HUES6 (cell line): Measurements from ENCODE around the gene PHOSPHO2.
A peak's percentile ranks its signal among the peaks of the same experiment; 100 is the strongest.
"Not testable (repeated sequence)": the region's sequence is repeated elsewhere in the genome, so short reads cannot be mapped to it uniquely, and the experiment has no call there.

ENCODE experiments used
- H3K27ac ChIP-seq: 2 replicates; pipeline ENCODE4 v1.7.0; 2013; ENCODE audit warnings: low read depth, mild to moderate bottlenecking, low read length, inconsistent platforms
- H3K27me3 ChIP-seq: 2 replicates; pipeline ENCODE4 v1.6.1; 2013; ENCODE audit warnings: low read length; ENCODE audit not compliant: control insufficient read depth, insufficient read depth
- H3K36me3 ChIP-seq: 2 replicates; pipeline ENCODE4 v1.6.1; 2013; ENCODE audit warnings: low read length; ENCODE audit not compliant: control insufficient read depth, insufficient read depth
- H3K4me1 ChIP-seq: 2 replicates; pipeline ENCODE4 v1.6.1; 2013; ENCODE audit warnings: low read length; ENCODE audit not compliant: control insufficient read depth, insufficient read depth
- H3K4me3 ChIP-seq: 2 replicates; pipeline ENCODE4 v1.5.1; 2013; ENCODE audit warnings: low read depth, low read length
- H3K9ac ChIP-seq: one replicate; pipeline ENCODE4 v1.6.1; 2013; ENCODE audit warnings: mild to moderate bottlenecking, low read length
- H3K9me3 ChIP-seq: 2 replicates; pipeline ENCODE4 v1.6.1; 2013; ENCODE audit warnings: low read depth, low read length; ENCODE audit not compliant: control insufficient read depth, insufficient read depth

PHOSPHO2 gene

GRCh38 chr2:169684135-169684565 lies 10.1 kb upstream of the PHOSPHO2 start:
- no peaks in the 10 kb centered on the region for H3K27me3 ChIP-seq
- H3K9me3 ChIP-seq = peaks cover 6% of the 10 kb centered on the region; the same call in 1 of the 2 replicates
- no peak overlapping the region for H3K27ac ChIP-seq
- H3K4me3 ChIP-seq = no peak overlapping the region
- no peaks in the 10 kb centered on the region for H3K36me3 ChIP-seq
- peaks cover 15% of the 10 kb centered on the region for H3K4me1 ChIP-seq
- no peak overlapping the region for H3K9ac ChIP-seq

GRCh38 chr2:169684712-169685111 lies 9.6 kb upstream of the PHOSPHO2 start:
- H3K36me3 ChIP-seq, H3K27me3 ChIP-seq, H3K9me3 ChIP-seq, H3K9ac ChIP-seq, H3K27ac ChIP-seq, H3K4me3 ChIP-seq: not testable (repeated sequence)
- peaks cover 15% of the 10 kb centered on the region for H3K4me1 ChIP-seq

DNA sequence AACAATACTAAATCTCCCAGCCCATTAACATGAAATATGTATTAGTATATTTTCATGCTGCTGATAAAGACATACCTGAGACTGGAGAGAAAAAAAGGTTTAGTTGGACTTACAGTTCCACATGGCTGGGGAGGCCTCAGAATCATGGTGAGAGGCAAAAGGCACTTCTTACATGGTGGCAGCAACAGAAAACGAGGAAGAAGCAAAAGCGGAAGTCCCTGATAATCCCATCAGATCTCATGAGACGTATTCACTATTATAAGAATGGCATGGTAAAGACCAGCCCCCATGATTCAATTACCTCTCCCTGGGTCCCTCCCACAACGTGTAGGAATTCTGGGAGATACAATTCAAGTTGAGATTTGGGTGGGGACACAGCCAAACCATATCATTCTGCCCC lies 7.4 kb upstream of the PHOSPHO2 start:
- not testable (repeated sequence) for H3K36me3 ChIP-seq, H3K27me3 ChIP-seq, H3K9ac ChIP-seq, H3K4me3 ChIP-seq, H3K27ac ChIP-seq, H3K9me3 ChIP-seq
- H3K4me1 ChIP-seq = peaks cover 15% of the 10 kb centered on the region

DNA sequence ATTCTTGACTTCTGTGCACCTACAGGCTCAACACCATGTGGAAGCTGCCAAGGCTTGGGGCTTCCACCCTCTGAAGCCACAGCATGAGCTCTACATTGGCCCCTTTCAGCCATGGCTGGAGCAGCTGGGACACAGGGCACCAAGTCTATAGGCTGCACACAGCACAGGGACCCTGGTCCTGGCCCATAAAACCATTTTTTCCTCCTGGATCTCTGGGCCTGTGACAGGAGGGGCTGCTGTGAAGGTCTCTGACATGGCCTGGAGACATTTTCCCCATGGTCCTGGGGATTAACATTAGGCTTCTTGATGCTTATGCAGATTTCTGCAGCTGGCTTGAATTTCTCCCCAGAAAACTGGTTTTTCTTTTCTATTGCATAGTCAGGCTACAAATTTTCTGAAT lies 6.3 kb upstream of the PHOSPHO2 start:
- not testable (repeated sequence) for H3K36me3 ChIP-seq, H3K9me3 ChIP-seq, H3K4me3 ChIP-seq, H3K27ac ChIP-seq, H3K4me1 ChIP-seq, H3K27me3 ChIP-seq, H3K9ac ChIP-seq

GRCh38 chr2:169690958-169691357 lies 3.3 kb upstream of the PHOSPHO2 start:
- Histone ChIP-seq H3K27ac (no peak overlapping the region), H3K4me3 (no peak overlapping the region), H3K27me3 (no peaks in the 10 kb centered on the region; the same call in 1 of the 2 replicates), H3K4me1 (no peaks in the 10 kb centered on the region; the same call in 1 of the 2 replicates), H3K9ac (no peak overlapping the region), H3K9me3 (peaks cover 6% of the 10 kb centered on the region; the same call in 1 of the 2 replicates), H3K36me3 (no peaks in the 10 kb centered on the region)

- H3K4me1 ChIP-seq = no peaks in the 10 kb centered on the region; the same call in 1 of the 2 replicates
- no peak overlapping the region for H3K9ac ChIP-seq
- H3K36me3 ChIP-seq = peaks cover 3% of the 10 kb centered on the region; the same call in 1 of the 2 replicates
Observed at GRCh38 chr2:169692718-169693117, 1.6 kb upstream of the PHOSPHO2 start.

DNA sequence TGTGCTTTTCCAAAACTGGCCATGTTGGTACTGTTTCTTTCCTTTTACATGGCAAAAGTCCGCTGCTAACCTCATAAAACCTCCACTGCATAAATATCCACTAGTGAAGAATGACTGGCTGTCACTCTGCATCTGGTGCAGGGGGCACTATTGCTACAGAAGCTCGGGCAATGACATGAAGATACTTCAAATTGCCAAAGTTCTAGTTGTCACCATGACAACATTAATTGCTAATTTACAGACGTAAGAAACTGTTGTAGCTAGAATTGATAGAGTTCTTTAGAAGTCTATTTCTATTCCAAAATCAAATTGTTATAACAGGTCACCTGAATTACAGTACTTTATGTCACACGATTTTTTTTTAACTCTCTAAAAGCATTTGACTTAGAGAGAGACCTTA lies 909 bp upstream of the PHOSPHO2 start:
- Histone ChIP-seq H3K27me3 (no peaks in the 10 kb centered on the region; the same call in 1 of the 2 replicates), H3K4me1 (no peaks in the 10 kb centered on the region; the same call in 1 of the 2 replicates), H3K9ac (no peak overlapping the region), H3K36me3 (peaks cover 3% of the 10 kb centered on the region; the same call in 1 of the 2 replicates), H3K27ac (no peak overlapping the region), H3K4me3 (0 out of 2 replicates have a peak overlapping the region, but pooled peaks have one; percentile 73), H3K9me3 (peaks cover 3% of the 10 kb centered on the region; the same call in 1 of the 2 replicates)

More at GRCh38 chr2:169692718-169693117, 1.6 kb upstream of the PHOSPHO2 start:
- Histone ChIP-seq H3K4me3 (no peak overlapping the region), H3K27ac (no peak overlapping the region), H3K9me3 (peaks cover 3% of the 10 kb centered on the region; the same call in 1 of the 2 replicates), H3K27me3 (no peaks in the 10 kb centered on the region; the same call in 1 of the 2 replicates)

- H3K9me3 ChIP-seq = no peaks in the 10 kb centered on the region
- peak overlapping the region; percentile 76 for H3K27ac ChIP-seq
- H3K9ac ChIP-seq = peak overlapping the region; percentile 74
- H3K27me3 ChIP-seq = no peaks in the 10 kb centered on the region; the same call in 1 of the 2 replicates
- no peaks in the 10 kb centered on the region; the same call in 1 of the 2 replicates for H3K4me1 ChIP-seq
- peaks cover 7% of the 10 kb centered on the region for H3K36me3 ChIP-seq
- H3K4me3 ChIP-seq = peak overlapping the region; percentile 73
Observed at GRCh38 chr2:169694894-169695260, 608 bp downstream of the PHOSPHO2 start.

- Histone ChIP-seq H3K27me3 (no peaks in the 10 kb centered on the region; the same call in 1 of the 2 replicates), H3K9ac (no peak overlapping the region), H3K4me3 (no peak overlapping the region), H3K36me3 (peaks cover 10% of the 10 kb centered on the region), H3K27ac (no peak overlapping the region), H3K4me1 (no peaks in the 10 kb centered on the region; the same call in 1 of the 2 replicates), H3K9me3 (no peaks in the 10 kb centered on the region)
Observed at GRCh38 chr2:169696381-169696780, 2.1 kb downstream of the PHOSPHO2 start.

DNA sequence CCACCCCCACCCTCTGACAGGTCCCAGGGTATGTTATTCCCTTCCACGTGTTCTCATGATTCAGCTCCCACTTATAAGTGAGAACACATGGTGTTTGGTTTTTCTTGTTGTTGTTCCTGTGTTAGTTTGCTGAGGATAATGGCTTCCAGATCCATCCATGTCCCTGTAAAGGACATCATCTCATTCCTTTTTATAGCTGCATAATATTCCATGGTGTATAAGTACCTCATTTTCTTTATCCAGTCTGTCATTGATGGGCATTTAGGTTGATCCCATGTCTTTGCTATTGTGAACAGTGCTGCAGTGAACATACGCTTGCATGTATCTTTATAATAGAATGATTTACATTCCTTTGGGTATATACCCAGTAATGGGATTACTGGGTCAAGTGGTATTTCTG lies 4.9 kb downstream of the PHOSPHO2 start:
- not testable (repeated sequence) for H3K27me3 ChIP-seq, H3K4me1 ChIP-seq, H3K9ac ChIP-seq, H3K27ac ChIP-seq, H3K9me3 ChIP-seq, H3K4me3 ChIP-seq
- H3K36me3 ChIP-seq = peaks cover 17% of the 10 kb centered on the region

GRCh38 chr2:169702996-169703395 lies 8.7 kb downstream of the PHOSPHO2 start:
- H3K4me1 ChIP-seq = no peaks in the 10 kb centered on the region
- H3K9ac ChIP-seq = no peak overlapping the region
- no peaks in the 10 kb centered on the region for H3K9me3 ChIP-seq
- H3K4me3 ChIP-seq = no peak overlapping the region
- no peaks in the 10 kb centered on the region for H3K27me3 ChIP-seq
- peaks cover 16% of the 10 kb centered on the region for H3K36me3 ChIP-seq
- H3K27ac ChIP-seq = no peak overlapping the region
